HG02885 (cell line): ENCODE data around the gene FOSL2.

Source experiments
- ATAC-seq: cut with Tn5 transposase; IDR thresholded peaks from one replicate; pipeline ENCODE4 v1.9.1; 2021; ENCODE audit warnings: mild to moderate bottlenecking; ENCODE audit not compliant: unreplicated experiment, poor library complexity

Gene FOSL2

DNA sequence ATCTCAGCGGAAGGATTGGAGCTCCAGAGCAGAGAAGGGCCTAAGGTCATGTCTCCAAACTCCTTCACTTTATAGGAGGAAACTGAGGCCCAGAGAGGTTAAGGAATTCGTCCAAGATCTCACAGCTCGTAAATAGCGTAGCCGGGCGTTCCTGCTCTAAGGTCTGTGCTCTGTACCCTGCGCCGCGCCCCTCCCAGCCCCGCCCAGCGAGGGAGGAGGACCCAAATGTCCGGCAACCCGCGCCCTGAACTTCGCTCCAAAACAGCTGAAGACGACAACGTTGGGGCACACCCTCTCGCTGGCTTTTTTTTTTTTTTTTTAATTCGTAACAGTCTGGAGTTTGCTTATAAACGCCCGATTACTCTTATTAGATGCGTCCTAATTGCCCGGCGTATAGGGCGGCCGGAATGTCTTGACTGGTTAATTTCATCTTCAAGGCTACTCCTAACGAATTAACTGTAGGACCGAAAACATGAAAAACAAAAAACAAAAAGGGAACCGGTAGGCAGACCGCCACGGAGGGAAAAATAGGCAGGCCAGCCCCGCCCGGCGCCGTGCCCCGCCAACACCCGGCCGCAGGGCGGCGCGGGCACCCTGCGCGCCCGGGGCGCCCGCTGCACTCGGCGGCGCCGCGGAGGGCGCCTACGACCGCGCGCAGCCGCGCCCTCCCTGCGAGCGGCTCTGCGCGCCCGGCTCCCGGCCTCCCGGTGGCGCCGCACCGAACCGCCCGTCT, 928 bp upstream of the FOSL2 start:
- ATAC-seq, result peak; percentile 32

DNA sequence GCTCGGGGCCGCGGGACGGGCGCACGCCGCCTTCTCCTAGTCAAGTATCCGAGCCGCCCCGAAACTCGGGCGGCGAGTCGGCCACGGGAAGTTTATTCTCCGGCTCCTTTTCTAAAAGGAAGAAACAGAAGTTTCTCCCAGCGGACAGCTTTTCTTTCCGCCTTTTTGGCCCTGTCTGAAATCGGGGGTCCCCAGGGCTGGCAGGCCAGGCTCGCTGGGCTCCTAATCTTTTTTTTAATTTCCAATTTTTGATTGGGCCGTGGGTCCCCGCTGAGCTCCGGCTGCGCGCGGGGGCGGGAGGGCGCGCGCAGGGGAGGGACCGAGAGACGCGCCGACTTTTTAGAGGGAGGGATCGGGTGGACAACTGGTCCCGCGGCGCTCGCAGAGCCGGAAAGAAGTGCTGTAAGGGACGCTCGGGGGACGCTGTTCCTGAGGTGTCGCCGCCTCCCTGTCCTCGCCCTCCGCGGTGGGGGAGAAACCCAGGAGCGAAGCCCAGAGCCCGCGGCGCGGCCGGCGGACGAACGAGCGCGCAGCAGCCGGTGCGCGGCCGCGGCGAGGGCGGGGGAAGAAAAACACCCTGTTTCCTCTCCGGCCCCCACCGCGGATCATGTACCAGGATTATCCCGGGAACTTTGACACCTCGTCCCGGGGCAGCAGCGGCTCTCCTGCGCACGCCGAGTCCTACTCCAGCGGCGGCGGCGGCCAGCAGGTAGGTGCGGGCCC, 617 bp downstream of the FOSL2 start:
- no peak for ATAC-seq

DNA sequence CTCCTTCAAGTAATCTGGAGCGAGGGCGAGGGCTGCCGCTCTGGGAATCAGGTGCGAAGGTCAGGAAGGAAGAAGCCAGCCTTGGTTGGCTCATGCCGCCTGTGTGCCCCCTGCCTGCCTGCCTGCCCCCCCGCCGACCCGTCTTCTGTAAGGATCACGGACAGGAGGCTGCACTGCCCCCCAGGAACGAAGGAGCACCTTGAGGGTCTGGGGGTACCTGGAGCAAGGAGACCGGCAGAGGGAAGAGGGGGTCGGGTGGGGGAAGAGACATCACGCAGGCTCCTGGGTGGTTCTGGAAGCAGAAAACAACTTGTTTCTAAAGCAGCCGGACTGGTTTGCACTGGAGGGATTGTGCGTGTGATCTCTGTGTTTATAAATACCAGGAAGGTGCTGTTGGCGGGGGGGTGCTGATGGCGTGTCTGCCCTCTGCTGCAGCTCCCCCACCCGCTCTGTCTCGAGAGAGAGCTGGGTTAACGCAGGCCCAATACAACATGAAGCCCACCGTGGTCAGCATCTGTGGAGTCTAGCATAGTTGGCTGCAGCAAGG, 1.7 kb downstream of the FOSL2 start:
- no peak for ATAC-seq

DNA sequence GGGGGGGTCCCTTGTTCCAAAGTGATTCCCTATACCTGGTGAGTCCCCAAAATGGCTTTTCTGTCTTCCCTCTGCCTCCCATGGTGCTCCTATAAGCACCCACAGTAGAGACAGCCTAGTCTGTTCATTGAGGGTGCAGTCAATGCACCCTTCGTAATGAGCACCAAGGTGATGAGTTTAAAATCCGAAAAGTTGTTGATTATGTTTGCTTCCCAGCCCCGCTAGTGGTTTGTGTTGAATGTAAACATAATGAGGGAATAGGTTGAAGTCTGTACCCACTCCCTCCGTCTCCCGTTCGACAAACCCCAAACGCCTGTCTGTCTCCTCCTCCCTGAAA, 2.3 kb downstream of the FOSL2 start:
- no peak for ATAC-seq

DNA sequence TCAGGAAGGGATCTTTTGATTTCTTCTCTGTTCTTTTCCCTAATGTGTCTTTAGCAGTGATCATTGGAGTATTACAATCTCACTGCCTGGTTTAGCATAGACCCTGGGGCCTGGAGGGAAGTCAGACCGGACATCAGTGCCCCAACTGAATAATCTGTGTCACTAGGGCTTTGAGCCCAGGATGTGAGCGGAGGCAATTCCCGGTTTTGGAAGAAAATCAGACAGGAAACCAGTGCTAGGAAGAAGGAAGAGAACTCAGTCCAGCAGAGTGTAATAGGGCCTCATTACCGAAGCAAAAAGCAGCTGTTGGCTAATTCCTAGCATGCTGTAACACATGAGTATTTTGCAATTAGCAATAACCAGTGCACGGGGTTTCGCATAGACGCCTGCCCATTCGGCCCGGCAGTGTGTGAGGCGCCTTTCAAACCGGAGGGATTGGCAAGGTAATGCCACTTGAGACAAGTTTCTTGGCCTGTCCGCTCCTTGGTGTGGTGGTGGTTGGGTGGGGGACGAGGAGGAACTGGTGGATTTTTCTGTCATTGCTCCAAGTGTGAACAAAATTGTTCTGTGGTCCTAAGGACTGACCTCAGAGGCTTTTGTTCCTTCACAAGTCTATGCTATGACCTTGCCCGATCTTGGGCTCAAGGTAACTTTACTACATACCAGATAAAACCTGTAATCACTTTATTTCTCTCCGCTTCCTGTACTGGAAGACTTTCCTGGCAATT, 2.8 kb downstream of the FOSL2 start:
- ATAC-seq, result no peak

DNA sequence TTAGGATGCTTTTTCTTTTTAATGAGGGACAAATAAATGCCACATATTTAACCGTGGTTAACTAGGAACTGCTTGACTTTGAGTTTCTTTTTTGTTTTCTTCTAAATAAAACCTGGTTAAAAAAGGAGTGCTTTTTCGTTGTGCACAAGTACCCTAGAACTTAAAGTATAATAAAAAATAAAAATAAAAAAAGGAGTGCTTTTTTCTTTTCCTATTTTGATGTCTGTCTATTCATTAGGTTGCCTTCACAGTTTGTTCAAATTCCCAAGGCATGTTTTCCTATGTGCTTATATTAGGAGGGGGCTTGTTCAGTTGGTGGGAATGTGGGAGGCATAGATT, 4.4 kb downstream of the FOSL2 start:
- no peak for ATAC-seq

DNA sequence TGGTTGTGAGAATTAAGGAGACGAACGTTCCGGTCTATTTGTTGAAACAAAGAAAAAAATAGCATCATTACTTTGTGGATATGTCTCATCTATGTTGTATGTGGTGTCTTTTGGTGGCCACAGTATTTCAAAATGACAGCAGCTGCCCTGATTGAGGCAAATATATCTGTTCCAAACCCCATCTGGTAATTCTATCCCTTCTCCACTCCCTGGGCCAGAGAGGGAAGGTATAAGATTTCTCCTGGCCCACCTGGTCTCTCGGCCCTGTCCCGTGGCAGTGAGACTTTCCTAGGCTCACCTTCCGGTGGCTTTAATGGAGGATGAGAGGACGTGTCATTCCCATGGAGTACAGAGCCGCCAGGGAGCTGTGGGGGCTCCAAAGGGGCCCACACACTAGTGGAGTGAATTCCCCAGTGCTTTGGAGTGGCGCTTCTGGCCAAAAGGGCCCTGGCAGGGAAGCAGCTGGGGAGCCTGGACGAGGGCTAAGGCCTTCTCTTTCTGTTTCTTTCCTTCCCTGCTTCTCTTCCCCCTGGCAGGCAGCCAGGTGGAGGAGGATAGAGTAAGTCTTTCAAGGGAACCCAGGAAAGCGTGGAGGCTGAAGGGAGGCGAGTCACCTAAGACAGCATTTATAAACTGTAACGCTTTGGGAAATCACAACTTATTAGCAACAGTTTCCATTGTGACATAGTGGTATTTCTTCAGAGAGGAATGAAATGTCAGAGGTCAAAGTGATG, 5.6 kb downstream of the FOSL2 start:
- ATAC-seq, result no peak

DNA sequence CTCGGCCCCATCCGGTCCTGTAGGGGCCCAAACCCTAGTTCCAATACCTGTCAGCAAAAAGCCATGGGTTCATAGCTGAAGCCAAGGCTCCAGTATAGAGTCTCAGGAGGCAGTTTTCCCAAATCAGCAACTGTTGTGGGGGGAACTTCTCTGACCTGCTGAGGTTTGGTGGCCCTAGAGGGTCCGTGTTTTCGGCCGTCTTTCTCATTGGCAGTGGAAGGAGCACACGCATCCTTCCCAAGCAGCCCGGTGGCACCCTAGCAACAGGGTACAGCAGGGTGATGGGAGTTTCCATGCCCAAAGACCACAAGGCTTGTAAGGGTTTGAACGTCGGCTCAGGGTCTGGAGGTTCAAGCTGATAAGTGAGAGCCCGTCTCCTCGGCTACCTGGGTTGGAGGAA, 6.6 kb downstream of the FOSL2 start:
- no peak for ATAC-seq

DNA sequence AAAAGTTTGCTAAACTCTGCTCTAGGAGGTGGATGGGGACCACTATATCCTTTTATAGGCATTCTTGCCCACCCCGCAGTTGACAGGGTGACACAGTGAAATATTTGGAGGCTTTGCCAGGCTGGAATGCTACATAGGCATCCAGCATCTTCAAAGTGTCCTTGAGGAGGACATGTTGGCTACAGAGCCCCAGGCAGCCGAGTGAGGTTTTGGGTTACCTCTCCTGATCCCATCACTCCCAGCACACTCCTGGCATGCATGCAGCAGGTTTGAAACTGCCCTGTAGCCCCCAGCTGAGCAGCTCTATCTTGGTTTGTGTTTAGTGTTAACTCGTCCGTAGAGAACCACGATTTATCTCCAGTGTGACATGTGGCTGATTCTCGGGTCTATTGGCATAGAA, 7.3 kb downstream of the FOSL2 start:
- no peak for ATAC-seq

DNA sequence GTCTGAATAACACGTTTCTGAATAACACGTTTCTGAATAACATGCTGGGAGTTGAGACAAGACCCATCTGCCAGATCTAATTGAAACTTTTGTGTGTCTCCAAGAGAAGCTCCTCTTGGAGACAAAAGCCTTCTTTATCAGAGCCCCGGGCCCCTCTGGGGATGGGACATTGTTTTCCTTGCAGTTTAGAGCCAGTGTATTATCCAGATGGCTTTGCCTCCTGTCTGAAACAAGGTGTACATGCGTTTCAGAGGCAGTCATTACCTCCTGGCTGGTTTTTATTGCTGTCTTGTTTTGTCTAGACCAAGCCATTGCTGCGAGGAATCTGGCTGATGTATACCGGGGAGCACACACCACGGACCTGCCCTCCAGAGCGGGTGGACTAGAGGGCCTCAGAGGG, 7.8 kb downstream of the FOSL2 start:
- no peak for ATAC-seq

DNA sequence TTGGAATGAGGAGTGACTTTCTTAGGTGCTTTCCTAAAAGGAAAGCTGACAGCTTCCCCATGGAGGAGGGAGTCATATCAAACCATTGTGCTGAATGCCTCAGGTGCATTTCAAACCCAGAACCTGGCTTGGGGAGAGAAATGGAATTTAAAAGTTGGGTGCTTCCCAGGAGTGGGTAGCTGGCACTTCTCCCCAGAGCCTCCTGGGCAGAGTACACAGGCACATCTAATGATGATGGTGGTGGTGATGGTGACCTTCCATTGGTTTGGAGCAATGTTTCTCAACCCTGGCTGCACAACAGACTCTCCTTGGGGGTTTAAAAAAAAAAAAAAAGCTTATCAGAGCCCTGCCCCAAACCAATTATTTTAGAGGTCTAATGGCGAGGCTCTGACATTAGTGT, 8.3 kb downstream of the FOSL2 start:
- no peak for ATAC-seq

DNA sequence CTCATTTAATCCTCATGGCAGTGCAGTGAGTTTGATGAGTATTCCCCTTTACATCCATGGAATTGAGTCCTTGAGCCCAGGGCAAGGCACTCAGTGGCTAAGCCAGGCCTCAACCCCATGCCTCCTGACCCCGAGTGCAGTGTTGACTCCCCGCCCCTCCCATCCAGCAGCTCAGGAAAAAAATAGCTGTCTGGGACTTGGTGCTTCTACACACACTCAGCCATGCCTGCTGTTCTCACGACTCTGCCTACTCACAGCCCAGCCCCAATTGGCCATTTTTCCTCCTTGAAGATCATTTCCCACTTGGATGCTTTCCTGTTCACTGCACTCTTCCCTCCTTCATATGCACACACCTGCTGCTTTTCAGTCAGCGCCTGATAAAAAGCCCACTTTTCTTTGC, 8.8 kb downstream of the FOSL2 start:
- no peak for ATAC-seq

DNA sequence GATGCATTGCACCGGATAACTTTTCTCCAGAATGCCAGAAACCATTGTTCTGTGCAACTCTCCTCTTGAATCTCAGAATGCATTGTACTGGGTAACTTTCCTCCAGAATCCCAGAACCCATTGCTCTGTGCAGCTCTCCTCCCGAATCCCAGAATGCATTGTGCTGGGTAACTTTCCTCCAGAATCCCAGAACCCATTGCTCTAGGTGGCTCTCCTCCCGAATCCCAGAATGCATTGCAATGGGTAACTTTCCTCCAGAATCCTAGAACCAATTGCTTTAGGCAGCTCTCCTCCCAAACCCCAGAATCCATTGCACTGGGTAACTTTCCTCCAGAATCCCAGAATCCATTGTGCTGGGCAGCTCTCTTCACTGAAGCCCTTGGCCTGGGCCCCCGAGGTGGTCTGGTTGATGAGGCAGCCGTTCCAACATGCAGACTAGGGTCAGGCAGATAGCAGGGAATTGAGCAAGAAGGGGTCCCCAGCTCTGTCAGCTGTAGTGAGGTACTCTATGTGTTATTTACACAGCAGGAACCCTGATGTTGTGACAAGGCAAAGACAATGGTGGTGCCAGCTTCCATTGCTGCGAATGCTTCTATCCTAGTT, 9.4 kb downstream of the FOSL2 start:
- no peak for ATAC-seq

DNA sequence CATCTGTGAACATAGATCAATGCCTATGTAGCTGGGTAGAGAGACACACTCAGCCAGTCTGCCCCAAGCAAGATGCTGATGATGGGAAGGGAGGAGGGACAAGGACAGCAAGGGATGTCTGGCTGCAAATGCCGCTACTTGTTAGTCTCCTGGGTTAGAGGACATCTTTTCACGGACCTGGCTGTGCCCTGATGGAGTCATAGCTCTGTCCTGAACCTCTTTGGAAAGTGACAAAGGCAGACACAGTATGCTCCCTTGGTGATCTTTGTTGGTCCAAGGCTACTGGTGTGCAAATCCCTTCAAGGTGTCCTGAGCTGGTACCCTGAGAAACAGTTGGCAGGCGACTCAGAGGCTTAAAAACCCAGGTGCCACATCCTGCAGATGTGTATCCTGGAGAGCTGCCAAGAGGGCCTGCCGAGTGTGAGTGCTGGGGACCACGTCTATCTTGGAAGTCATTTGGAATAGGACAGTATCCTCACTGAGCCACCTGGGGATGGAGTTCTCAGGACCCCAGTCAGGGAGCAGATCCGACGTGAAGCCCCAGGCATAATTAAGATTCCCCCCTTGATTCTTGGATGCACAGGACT, 10.8 kb downstream of the FOSL2 start:
- ATAC-seq, result no peak

DNA sequence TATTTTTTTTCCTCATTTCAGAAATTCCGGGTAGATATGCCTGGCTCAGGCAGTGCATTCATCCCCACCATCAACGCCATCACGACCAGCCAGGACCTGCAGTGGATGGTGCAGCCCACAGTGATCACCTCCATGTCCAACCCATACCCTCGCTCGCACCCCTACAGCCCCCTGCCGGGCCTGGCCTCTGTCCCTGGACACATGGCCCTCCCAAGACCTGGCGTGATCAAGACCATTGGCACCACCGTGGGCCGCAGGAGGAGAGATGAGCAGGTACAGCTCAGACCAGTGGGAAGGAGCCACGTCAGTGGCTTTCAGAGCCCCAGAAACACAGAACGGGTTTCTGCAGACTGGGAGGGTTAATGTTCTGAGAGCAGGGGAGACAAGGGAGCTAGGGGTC, 11.4 kb downstream of the FOSL2 start:
- no peak for ATAC-seq

DNA sequence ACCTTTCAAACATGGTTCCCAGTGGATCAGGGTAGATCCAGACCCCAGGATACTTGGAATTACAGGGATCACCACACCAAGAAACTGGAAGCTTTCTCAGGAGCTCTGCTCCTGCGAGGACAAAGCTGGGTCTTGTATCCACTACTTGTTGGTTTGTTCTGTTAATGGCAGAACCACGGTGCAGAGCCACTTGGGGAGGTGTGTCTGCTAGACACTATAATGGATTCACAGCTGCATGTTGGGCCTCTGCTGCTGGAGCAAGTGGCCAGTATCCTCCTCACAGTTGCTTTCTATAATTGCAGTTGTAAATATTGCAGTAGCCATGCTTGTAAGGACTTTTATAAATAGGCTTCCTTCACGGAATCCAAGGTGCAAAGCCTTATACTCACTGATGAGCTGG, 12.9 kb downstream of the FOSL2 start:
- no peak for ATAC-seq

DNA sequence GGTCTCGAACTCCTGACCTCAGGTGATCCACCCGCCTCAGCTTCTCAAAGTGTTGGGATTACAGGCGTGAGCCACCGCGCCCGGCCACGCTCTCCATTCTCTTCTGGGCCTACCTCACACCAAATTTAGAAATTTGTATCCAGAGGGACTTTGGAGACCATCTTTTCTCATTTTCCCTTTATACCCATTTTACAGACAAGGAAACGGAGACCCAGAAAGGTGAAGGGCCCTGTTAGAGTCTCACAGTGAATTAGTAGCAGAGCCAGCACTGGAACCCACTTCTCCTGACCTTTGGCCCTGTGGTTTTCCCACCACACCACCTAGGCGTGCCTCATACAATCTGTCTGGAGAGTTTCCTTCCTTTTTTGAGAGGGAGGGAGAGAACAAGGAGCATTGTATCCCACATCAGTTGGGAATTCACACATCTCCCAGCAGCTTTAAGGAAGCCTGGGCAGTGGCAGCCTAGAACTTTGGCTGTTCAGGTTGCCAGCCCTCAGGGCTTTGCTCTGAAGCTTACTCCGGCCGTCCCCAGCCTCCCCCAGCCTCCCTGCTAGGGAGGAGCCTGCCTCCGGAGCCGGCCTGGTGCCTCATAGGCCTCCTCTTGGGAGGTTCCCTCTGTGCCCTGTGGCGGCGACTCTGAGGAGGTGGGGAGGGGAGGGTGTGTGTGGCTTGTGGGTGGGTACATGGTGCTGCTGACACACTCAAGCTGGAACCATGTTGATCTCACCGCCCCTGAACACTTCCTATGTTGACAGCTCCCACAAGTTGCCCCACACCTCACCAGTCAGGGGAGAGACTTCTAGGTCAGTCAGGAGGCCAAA, 13.8 kb downstream of the FOSL2 start:
- no peak for ATAC-seq

DNA sequence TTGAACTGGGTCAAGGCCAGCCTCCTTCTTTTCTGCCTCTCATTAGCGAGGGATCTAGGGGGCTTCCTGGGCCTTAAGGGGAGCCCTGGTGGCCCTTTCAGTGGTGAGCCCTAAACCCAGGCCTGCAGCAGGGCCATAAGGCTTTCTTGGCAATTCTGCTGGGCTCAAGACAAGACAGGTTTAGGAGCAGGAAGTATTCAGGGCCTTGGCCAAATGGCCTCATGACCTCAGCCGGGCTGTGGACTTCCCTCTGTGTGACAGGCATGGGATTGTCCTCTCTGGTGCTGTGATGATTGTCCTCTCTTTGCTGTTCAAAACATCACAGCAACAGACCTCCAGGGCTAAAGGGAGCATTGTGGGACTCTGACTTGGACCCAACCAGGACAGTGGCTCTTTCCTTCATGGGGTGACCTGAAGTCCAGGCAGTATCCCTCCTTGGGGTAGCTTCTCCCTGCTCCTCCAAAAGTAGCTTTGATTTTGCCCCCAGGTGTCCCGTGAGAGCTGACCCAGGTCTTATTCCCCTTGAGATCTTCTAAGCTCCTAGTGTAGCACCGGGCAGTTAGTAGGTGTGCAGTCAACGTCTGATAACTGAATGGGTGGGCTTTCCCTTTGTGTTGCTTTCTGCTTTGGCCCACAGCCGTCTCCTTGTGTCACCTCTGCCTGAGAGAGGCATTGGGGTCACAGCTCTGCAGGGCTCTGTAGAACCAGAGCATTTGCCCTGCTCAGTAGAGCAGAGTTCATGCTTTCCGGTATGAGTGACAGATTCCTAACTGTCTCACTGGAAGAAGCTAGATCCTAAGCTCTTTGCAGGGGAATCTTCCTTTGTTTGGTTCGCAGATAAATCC, 14.7 kb downstream of the FOSL2 start:
- no peak for ATAC-seq
